RWPE1 (cell line): ENCODE results near the gene CTNNA3.

ENCODE experiments used
- CTCF ChIA-PET: fragments of 350-600 bp; sonication (Branson Sonifier 250); formaldehyde crosslinking; extraction: SDS; loops from one replicate; lab custom pipeline; 2021; lab: Yijun Ruan, JAX
- POLR2A ChIA-PET: fragments of 400-600 bp; formaldehyde crosslinking; extraction: SDS; loops from one replicate; lab custom pipeline; 2020; ENCODE audit warnings: antibody characterized with exemption; ENCODE audit not compliant: low non-redundant PET; lab: Yijun Ruan, JAX
- DNase-seq: peaks from one replicate; pipeline ENCODE4 v3.0.0; 2012; ENCODE audit warnings: low spot score
- H3K27ac ChIP-seq: fragments of 450-650 bp; 2 replicates; pipeline ENCODE4 v1.5.1; 2017
- TF ChIP-seq, protein P1 (sequence below): fragments of 450-650 bp; conservative IDR thresholded peaks from 2 replicates; pipeline ENCODE4 v1.5.1; 2017; ENCODE audit warnings: low read depth, mild to moderate bottlenecking

Gene CTNNA3

DNA sequence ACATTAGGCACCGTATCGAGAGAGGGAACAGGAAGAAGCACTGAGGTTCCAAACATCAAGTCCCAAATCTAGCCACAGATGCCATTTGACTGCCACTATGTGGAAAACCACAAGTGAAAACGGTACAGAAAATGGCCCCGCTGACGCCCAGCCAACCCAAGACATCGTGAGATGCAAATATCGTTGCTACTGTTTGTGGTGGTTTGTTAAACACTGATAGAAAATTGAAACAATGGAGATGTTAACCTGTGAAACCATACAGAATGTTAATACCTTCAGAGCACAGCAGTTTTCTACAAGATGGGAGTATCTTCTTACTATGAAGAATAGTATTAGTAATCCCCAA is 922.5 kb downstream of the CTNNA3 start:
- no peak overlapping the region for H3K27ac ChIP-seq
- ChIA-PET CTCF (no interaction called here), POLR2A (no interaction called here)
- DNase-seq = no peak
- TF ChIP-seq, protein P1, sequence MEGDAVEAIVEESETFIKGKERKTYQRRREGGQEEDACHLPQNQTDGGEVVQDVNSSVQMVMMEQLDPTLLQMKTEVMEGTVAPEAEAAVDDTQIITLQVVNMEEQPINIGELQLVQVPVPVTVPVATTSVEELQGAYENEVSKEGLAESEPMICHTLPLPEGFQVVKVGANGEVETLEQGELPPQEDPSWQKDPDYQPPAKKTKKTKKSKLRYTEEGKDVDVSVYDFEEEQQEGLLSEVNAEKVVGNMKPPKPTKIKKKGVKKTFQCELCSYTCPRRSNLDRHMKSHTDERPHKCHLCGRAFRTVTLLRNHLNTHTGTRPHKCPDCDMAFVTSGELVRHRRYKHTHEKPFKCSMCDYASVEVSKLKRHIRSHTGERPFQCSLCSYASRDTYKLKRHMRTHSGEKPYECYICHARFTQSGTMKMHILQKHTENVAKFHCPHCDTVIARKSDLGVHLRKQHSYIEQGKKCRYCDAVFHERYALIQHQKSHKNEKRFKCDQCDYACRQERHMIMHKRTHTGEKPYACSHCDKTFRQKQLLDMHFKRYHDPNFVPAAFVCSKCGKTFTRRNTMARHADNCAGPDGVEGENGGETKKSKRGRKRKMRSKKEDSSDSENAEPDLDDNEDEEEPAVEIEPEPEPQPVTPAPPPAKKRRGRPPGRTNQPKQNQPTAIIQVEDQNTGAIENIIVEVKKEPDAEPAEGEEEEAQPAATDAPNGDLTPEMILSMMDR = no peak

DNA sequence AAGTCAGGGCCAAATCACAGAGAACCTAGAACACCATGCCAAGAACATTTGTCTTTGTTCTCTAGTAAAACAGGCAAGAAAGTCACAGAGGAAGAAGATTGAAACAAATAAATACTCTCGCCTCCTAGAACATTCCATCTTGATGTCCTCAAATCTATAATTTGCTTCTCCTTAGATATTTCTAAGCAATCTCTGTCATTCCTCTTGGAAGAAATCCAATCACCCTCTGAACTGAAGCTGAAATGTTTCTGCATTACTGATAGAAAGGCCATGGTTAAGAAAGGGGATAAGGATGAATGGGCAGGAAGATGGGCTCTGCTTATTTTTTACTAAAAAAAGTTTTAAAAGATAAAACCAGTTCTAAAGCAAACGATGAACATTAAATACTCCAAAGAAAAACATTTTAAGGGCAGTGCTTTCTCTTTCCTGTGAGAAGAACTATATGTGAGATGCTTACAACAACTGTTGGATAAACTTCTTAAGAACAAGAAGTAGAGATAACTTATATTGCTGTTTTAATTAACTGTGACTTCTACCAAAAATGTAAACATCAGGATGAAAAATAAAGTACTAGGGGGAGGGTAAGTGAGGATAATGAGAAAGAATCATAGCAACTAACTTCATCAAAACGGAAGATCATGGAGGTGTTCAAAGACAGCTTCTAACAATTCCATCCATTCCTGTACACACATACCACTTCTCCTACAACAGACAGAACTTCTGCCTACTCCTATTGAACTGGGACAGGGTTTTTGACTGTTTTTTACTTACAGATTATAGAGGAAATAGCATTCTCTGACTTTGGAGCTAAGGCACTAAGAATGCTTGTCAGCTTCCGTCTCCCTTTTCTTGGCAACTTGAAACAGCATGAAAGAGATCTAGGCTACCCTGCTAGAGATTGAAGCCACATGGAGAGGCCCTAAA is 923.2 kb downstream of the CTNNA3 start:
- TF ChIP-seq, protein P1 = no peak
- no peak for DNase-seq
- ChIA-PET CTCF (no interaction called here), POLR2A (no interaction called here)
- no peak overlapping the region for H3K27ac ChIP-seq

DNA sequence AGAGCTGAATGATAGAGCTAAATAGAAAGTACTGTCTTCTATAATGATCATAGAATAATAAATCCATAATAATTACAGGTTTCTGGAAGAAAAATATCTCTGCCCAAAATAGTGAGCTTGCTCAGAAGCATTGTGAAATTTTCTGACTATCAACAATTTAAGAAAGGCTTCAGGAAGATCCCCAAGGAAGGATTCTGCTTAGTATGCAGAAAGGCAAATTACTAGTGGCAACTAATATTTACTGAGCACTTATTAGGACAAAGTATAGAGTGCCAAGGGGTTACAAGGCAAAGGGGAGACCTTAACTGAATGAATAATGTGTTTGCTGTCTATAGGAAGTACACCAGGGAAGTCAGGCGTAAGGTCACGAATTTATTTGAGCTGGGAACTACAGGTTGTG is 928.3 kb downstream of the CTNNA3 start:
- ChIA-PET POLR2A (no interaction called here), CTCF (interaction anchor here (0.6 kb wide), 1 partner anchor 796 kb away, joined by 4 read pairs; no protein-coding TSS in a partner anchor)
- TF ChIP-seq, protein P1 = no peak
- DNase-seq = no peak
- no peak overlapping the region for H3K27ac ChIP-seq

DNA sequence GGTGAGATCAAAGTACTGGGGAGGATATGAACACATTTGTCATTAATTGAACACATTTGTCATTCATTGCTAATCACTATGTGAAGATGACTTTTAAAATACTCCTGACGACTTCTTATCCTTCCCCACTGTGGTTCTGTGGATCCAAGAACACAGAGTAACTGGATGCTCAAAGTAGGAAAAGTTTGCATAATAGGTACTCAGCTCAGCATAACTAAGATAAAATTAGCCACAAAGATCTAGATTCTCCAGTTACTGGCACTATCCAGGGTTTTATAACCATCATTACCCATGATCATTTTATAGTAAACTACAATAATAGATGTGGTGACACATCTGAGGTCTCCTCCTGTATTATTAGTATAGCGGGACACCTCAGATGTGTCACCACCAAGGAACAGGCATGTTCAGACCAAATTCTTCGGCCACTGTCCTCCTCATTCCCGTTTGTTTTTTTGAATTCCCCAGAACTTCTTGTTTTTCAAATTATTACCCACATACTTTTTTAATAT is 933.7 kb downstream of the CTNNA3 start:
- ChIA-PET POLR2A (no interaction called here), CTCF (interaction anchor here (1.0 kb wide), 1 partner anchor 17 kb away, joined by 4 read pairs; no protein-coding TSS in a partner anchor)
- no peak overlapping the region for H3K27ac ChIP-seq
- DNase-seq = no peak
- TF ChIP-seq, protein P1 = no peak

DNA sequence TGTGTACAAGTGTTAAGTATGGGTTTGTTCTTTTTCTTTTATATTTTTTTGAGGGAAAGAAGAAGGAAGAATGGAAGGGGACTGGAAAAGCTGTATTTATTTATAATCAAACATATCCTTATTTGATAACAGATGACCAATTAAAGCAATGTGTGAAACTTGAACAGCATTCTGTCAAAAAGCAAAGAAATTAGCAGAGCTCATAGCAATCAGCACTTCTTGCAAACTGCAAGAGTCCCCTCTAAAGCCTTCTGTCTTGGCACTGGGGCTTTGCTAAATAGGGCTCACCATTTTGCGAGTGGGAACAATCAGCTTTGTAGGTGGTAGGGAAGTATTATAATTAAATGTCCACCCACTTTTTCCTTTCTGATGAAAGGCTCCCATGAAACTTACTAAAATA is 935.1 kb downstream of the CTNNA3 start:
- ChIA-PET CTCF (no interaction called here), POLR2A (no interaction called here)
- TF ChIP-seq, protein P1 = no peak
- no peak overlapping the region for H3K27ac ChIP-seq
- no peak for DNase-seq

DNA sequence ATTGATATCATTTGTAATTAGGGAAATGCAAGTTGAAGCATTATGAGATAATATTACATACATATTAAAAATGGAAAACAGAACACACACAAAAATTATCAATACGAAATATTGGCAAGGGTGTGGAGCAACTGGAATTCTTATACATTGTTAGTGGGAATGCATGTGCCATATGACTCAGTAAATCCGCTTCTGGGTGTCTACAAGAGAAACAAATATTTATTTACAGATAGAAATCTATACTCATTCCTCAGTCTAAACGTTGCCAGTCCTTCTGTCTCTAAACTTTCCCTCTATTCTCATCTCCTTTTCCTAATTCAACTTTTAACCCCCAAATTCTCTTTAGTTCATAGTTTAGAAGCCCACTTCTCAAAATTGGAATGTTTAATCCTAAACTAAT is 940.5 kb downstream of the CTNNA3 start:
- H3K27ac ChIP-seq = no peak overlapping the region
- POLR2A ChIA-PET = no interaction called here
- TF ChIP-seq, protein P1 = no peak
- no peak for DNase-seq
- CTCF ChIA-PET = no interaction called here
